Esophagus squamous epithelium (tissue), 5 donors: ENCODE measurements around the gene SOCS1. TPM values are rescaled to one million over a fixed set of nuclear protein-coding genes. Genes with fewer than 3 reads are reported as not detected.

ENCODE experiments used
- DNase-seq: peaks from one replicate; lab custom pipeline; 2025; lab: John Stamatoyannopoulos, UW
- H3K27ac ChIP-seq, 4 donors: fragments of 200-600 bp; sonication (generic); one replicate each; pipeline ENCODE4 v1.5.1; 2016 to 2019; ENCODE audit warnings: mild to moderate bottlenecking in 1 of 4
- H3K27me3 ChIP-seq, 4 donors: fragments of 200-600 bp; sonication (generic); 1 replicate in 3 of 4; 2 replicates in 1 of 4; pipeline versions ENCODE4 v1.5.1 to v1.6.0; 2017 to 2021; ENCODE audit warnings: antibody characterized with exemption in 1 of 4
- H3K36me3 ChIP-seq, 3 donors: fragments of 200-600 bp; sonication (generic); one replicate each; pipeline ENCODE4 v1.5.1; 2016 to 2019
- H3K4me1 ChIP-seq, 3 donors: fragments of 200-600 bp; sonication (generic); one replicate each; pipeline ENCODE4 v1.5.1; 2017 to 2019
- H3K4me3 ChIP-seq, 4 donors: fragments of 200-600 bp; sonication (generic); 1 replicate in 3 of 4; 2 replicates in 1 of 4; pipeline ENCODE4 v1.5.1; 2016 to 2019; ENCODE audit warnings: mild to moderate bottlenecking in 2 of 4, moderate library complexity in 1 of 4
- H3K9me3 ChIP-seq, 3 donors: fragments of 200-600 bp; sonication (generic); one replicate each; pipeline ENCODE4 v1.5.1; 2016 to 2019
- POLR2A ChIP-seq, 4 donors: fragments of 450-650 bp; IDR thresholded peaks; one replicate each; pipeline ENCODE4 v1.6.1; 2017; ENCODE audit warnings: antibody characterized with exemption in 4 of 4, mild to moderate bottlenecking in 4 of 4, moderate library complexity in 3 of 4
- WGBS, 2 donors: methylation state at CpG; one replicate each; pipeline ENCODE4 v1.1.5; 2018; 5-methylcytosine and 5-hydroxymethylcytosine counted together
- intact Hi-C: fragments of 100-400 bp; cut with DNase I; formaldehyde crosslinking; loops from one replicate; pipeline ENCODE4 v1.15.0; 2022
- total RNA-seq, 4 donors: library from RNA; depleted of rRNA; stranded (reverse); fragments of >200 nt; gene quantifications; one replicate each; pipeline ENCODE4 v1.1.0, GENCODE V29; 2016
- TF ChIP-seq, protein P1 (sequence below), 6 experiments: fragments of 450-650 bp in 4 of 6; fragments of 200-600 bp in 2 of 6; sonication (generic) in 2 of 6; IDR thresholded peaks; one replicate each; pipeline ENCODE4 v1.5.1; 2016 to 2019; ENCODE audit warnings: antibody characterized with exemption in 6 of 6, mild to moderate bottlenecking in 4 of 6, moderate library complexity in 4 of 6
- donor health status: DM: yes; HTN: yes; CAD: no.

SOCS1 gene
- total RNA-seq, 4 donors from 2014 or later, result 0.42 to 9.3 (median 3.7) TPM

DNA sequence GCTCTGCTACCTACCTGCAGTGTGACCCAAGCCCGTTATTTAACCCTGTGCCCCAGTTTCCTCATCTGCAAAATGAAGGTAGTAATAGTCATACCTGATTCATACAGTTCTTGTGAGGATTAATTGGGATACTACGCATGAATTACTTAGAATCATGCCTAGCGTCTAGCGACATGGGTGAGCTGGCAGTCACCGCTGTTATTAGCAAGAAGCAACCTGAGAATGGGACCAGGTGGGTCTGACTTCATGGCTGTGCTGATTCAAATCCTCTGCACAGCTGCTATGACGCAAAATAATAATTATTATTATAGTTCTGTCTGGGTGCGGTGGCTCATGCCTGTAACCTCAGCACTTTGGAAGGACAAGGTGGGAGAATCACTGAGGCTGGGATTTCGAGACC, 7.9 kb downstream of the SOCS1 start:
- 40 to 51% methylated on average over 8 of the region's 8 CpGs for WGBS, 2 donors
- intact Hi-C loops, result no loop called here
- peaks cover 0 to 31% (median 0%) of the 10 kb centered on the region in 4 donors for H3K27me3 ChIP-seq

GRCh38 chr16:11245988-11246387, 10.0 kb downstream of the SOCS1 start:
- intact Hi-C loops, result no loop called here
- TF ChIP-seq, protein P1, sequence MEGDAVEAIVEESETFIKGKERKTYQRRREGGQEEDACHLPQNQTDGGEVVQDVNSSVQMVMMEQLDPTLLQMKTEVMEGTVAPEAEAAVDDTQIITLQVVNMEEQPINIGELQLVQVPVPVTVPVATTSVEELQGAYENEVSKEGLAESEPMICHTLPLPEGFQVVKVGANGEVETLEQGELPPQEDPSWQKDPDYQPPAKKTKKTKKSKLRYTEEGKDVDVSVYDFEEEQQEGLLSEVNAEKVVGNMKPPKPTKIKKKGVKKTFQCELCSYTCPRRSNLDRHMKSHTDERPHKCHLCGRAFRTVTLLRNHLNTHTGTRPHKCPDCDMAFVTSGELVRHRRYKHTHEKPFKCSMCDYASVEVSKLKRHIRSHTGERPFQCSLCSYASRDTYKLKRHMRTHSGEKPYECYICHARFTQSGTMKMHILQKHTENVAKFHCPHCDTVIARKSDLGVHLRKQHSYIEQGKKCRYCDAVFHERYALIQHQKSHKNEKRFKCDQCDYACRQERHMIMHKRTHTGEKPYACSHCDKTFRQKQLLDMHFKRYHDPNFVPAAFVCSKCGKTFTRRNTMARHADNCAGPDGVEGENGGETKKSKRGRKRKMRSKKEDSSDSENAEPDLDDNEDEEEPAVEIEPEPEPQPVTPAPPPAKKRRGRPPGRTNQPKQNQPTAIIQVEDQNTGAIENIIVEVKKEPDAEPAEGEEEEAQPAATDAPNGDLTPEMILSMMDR (IDR thresholded peaks at IDR 0.05), result no peak
- no peak for TF ChIP-seq POLR2A (IDR thresholded peaks at IDR 0.05)
- Histone ChIP-seq H3K9me3 (no peaks in the 10 kb centered on the region), H3K36me3 (no peaks in the 10 kb centered on the region), H3K27me3 (peaks cover 0 to 33% (median 0%) of the 10 kb centered on the region in 4 donors), H3K27ac (no peak overlapping the region), H3K4me1 (peaks cover 0 to 8% (median 0%) of the 10 kb centered on the region in 3 donors), H3K4me3 (no peak overlapping the region)
- DNase-seq, result no peak

More for the DNA sequence above, 7.9 kb downstream of the SOCS1 start:
- TF ChIP-seq, protein P1 (IDR thresholded peaks at IDR 0.05), result no peak
- Histone ChIP-seq H3K4me1 (peaks cover 0 to 22% (median 4%) of the 10 kb centered on the region in 3 donors), H3K27ac (no peak overlapping the region), H3K9me3 (no peaks in the 10 kb centered on the region), H3K4me3 (no peak overlapping the region), H3K36me3 (no peaks in the 10 kb centered on the region)
- DNase-seq, result no peak

GRCh38 chr16:11245222-11245737, 10.7 kb downstream of the SOCS1 start:
- no peaks in the 10 kb centered on the region for H3K36me3 ChIP-seq
- DNase-seq, result no peak
- 89 to 92% methylated on average over 5 of the region's 5 CpGs for WGBS, 2 donors
- peaks cover 0 to 8% (median 2%) of the 10 kb centered on the region in 3 donors for H3K4me1 ChIP-seq
- intact Hi-C loops, result no loop called here
- peaks cover 0 to 33% (median 0%) of the 10 kb centered on the region in 4 donors for H3K27me3 ChIP-seq
- no peaks in the 10 kb centered on the region for H3K9me3 ChIP-seq
- H3K4me3 ChIP-seq, result no peak overlapping the region
- H3K27ac ChIP-seq, result no peak overlapping the region
- TF ChIP-seq, protein P1 (IDR thresholded peaks at IDR 0.05), result no peak
- no peak for TF ChIP-seq POLR2A (IDR thresholded peaks at IDR 0.05)

DNA sequence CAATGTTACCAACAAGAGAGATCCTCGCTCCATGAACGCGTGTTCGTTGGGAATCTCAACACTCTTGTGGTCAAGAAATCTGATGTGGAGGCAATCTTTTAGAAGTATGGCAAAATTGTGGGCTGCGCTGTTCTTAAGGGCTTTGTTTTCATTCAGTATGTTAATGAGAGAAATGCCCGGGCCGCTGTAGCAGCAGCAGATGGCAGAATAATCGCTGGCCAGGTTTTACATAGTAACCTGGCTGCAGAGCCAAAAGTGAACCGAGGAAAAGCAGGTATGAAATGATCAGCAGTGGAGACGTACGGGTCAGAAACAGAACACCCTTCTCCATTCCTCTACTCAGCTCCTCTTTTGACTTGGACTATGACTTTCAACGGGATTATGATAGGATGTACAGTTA, 13.3 kb downstream of the SOCS1 start:
- H3K27me3 ChIP-seq, result peaks cover 0 to 42% (median 0%) of the 10 kb centered on the region in 4 donors
- intact Hi-C loops, result no loop called here
- TF ChIP-seq, protein P1 (IDR thresholded peaks at IDR 0.05), result no peak
- no peak for TF ChIP-seq POLR2A (IDR thresholded peaks at IDR 0.05)
- peaks cover 0 to 2% (median 0%) of the 10 kb centered on the region in 3 donors for H3K4me1 ChIP-seq
- no peak for DNase-seq
- H3K36me3 ChIP-seq, result no peaks in the 10 kb centered on the region
- H3K27ac ChIP-seq, result no peak overlapping the region
- H3K9me3 ChIP-seq, result no peaks in the 10 kb centered on the region
- 87 to 89% methylated on average over 12 of the region's 12 CpGs for WGBS, 2 donors
- H3K4me3 ChIP-seq, result no peak overlapping the region

GRCh38 chr16:11241480-11242204, 14.4 kb downstream of the SOCS1 start:
- intact Hi-C loops, result no loop called here
- H3K4me1 ChIP-seq, result peaks cover 0 to 2% (median 0%) of the 10 kb centered on the region in 3 donors
- H3K36me3 ChIP-seq, result no peaks in the 10 kb centered on the region
- 87 to 91% methylated on average over 5 of the region's 5 CpGs for WGBS, 2 donors
- H3K27me3 ChIP-seq, result peaks cover 0 to 42% (median 0%) of the 10 kb centered on the region in 4 donors
- no peak for TF ChIP-seq POLR2A (IDR thresholded peaks at IDR 0.05)
- TF ChIP-seq, protein P1 (IDR thresholded peaks at IDR 0.05), result no peak
- H3K9me3 ChIP-seq, result no peaks in the 10 kb centered on the region
- H3K27ac ChIP-seq, result no peak overlapping the region
- no peak overlapping the region for H3K4me3 ChIP-seq
- no peak for DNase-seq
